ENCODE data around the gene SLC17A9.

SLC17A9 gene

GRCh38 chr20:62952373-62952967 is at the start of gene SLC17A9:
Gene SLC17A9, plus strand, starts transcription at chr20:62952709. Its CDS starts 122 bp downstream, at chr20:62952831.
- DNase-seq = peak; percentile 91

GRCh38 chr20:62902926-62903615 is 49.4 kb upstream of the SLC17A9 start:
- DNase-seq = no peak

GRCh38 chr20:62905536-62906117 is 46.9 kb upstream of the SLC17A9 start:
- DNase-seq = no peak

- DNase-seq = no peak
Measured at GRCh38 chr20:62906209-62906608, 46.3 kb upstream of the SLC17A9 start.

GRCh38 chr20:62906647-62907375 is 45.7 kb upstream of the SLC17A9 start:
- no peak for DNase-seq

GRCh38 chr20:62907384-62908317 is 44.9 kb upstream of the SLC17A9 start:
- peak; percentile 12 for DNase-seq

- no peak for DNase-seq
Measured at GRCh38 chr20:62908971-62909791, 43.3 kb upstream of the SLC17A9 start.

- no peak for DNase-seq
Measured at GRCh38 chr20:62910217-62910766, 42.2 kb upstream of the SLC17A9 start.

- no peak for DNase-seq
Measured at GRCh38 chr20:62910777-62911497, 41.6 kb upstream of the SLC17A9 start.

GRCh38 chr20:62911701-62912280 is 40.7 kb upstream of the SLC17A9 start:
- no peak for DNase-seq

GRCh38 chr20:62913043-62913630 is 39.4 kb upstream of the SLC17A9 start:
- no peak for DNase-seq

- DNase-seq = no peak
Measured at GRCh38 chr20:62914436-62914835, 38.1 kb upstream of the SLC17A9 start.

- no peak for DNase-seq
Measured at GRCh38 chr20:62914970-62915457, 37.5 kb upstream of the SLC17A9 start.

GRCh38 chr20:62916703-62917476 is 35.6 kb upstream of the SLC17A9 start:
- no peak for DNase-seq

- no peak for DNase-seq
Measured at GRCh38 chr20:62917720-62918119, 34.8 kb upstream of the SLC17A9 start.

GRCh38 chr20:62918147-62918546 is 34.4 kb upstream of the SLC17A9 start:
- DNase-seq = no peak

GRCh38 chr20:62918831-62919230 is 33.7 kb upstream of the SLC17A9 start:
- DNase-seq = no peak

GRCh38 chr20:62920039-62920645 is 32.4 kb upstream of the SLC17A9 start:
- no peak for DNase-seq

Data from suppressor macrophage treated with lipopolysaccharide for 4 hours (primary cell).